ENCODE results near the gene ATP8A2.

Gene ATP8A2

DNA sequence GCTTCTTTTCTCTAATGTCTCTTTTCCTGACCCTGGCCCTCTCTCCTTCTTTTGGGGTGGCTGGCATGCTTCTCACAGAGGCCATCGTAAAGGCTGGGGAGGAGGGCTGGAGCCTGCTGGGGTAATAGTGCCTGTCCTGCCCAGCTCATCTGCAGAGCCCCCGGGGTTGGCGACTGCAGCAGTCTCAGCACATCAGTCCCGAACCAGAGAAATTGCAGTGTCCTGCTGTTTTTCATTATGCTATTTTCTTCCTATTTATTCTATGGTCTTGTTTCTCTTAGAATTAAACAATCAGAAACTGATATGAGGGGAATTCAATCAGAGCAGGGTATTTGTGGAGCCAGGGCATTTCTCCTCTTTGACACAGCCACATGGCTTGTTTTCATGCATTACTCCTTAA, 513.6 kb downstream of the ATP8A2 start:
- Histone ChIP-seq H3K9me3 (replicated peaks; ENCODE audit: insufficient read depth, low read length) (no peaks in the 10 kb centered on the region), H3K9me2 (replicated peaks; ENCODE audit: insufficient read depth, low read length) (no peaks in the 10 kb centered on the region), H3K27me3 (replicated peaks; ENCODE audit: insufficient read depth, low read length) (no peaks in the 10 kb centered on the region), H3K79me2 (ENCODE audit: low read length) (no peaks in the 10 kb centered on the region), H2AFZ (ENCODE audit: low read length) (no peak overlapping the region), H3F3A (ENCODE audit: insufficient read depth, low read length) (no peaks in the 10 kb centered on the region), H3K4me2 (ENCODE audit: low read depth, low read length) (no peak overlapping the region), H4K20me1 (ENCODE audit: insufficient read depth, low read length) (no peaks in the 10 kb centered on the region), H3K4me3 (ENCODE audit: low read length) (no peak overlapping the region), H3K27ac (ENCODE audit: low read length) (no peak overlapping the region), H3K36me3 (replicated peaks; ENCODE audit: insufficient read depth, low read length) (no peaks in the 10 kb centered on the region), H3K9ac (ENCODE audit: low read length) (no peak overlapping the region), H3K4me1 (ENCODE audit: low read length) (no peaks in the 10 kb centered on the region)
- DNase-seq: no peak
- TF ChIP-seq CTCF (IDR thresholded peaks at IDR 0.05; ENCODE audit: low read length) (no peak), EZH2 (optimal IDR thresholded peaks at IDR 0.05; ENCODE audit: low read depth, low read length) (no peak), EZH2phosphoT487 (IDR thresholded peaks at IDR 0.05; ENCODE audit: low read length) (no peak)

DNA sequence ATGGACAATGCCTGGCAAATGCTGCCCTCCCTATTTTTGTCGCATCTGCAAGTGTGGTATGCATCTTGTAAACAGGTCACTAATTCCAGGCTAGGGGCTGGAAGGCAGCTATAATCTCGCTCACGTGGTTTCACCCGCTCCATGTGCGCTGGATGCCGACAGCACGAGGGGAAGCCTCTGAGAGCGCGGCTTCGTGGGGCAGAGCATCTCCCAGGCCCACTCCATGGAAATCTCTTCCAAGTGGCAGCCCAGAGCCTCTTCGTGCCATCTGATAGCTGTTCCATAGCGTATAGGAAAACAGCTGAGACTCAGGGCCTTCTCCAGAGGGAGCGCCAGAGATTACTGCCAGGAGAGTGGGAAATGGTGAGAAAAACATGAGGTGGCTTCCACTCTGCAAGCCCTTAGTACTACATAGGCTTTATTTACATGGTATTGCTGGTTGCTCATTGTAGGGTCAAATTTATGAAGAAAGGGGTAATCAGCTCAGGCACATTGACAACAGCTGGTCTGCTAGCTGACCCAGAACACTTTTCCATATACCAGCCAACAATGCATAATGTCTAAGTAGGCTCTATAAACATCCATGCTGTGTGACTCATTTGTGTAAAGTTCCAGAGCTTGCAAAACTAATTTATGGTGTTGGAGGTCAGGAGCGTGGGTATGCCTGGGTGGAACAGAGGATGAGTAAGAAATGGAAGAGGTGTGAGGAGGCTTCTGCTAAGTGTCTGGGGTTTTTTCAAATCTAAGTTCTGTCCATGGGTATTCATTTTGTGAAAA, 514.9 kb downstream of the ATP8A2 start:
- TF ChIP-seq EZH2phosphoT487 (IDR thresholded peaks at IDR 0.05; ENCODE audit: low read length): no peak
- TF ChIP-seq EZH2 (optimal IDR thresholded peaks at IDR 0.05; ENCODE audit: low read depth, low read length): no peak
- no peak for TF ChIP-seq CTCF (IDR thresholded peaks at IDR 0.05; ENCODE audit: low read length)
- H3K9ac ChIP-seq (ENCODE audit: low read length): no peak overlapping the region

DNA sequence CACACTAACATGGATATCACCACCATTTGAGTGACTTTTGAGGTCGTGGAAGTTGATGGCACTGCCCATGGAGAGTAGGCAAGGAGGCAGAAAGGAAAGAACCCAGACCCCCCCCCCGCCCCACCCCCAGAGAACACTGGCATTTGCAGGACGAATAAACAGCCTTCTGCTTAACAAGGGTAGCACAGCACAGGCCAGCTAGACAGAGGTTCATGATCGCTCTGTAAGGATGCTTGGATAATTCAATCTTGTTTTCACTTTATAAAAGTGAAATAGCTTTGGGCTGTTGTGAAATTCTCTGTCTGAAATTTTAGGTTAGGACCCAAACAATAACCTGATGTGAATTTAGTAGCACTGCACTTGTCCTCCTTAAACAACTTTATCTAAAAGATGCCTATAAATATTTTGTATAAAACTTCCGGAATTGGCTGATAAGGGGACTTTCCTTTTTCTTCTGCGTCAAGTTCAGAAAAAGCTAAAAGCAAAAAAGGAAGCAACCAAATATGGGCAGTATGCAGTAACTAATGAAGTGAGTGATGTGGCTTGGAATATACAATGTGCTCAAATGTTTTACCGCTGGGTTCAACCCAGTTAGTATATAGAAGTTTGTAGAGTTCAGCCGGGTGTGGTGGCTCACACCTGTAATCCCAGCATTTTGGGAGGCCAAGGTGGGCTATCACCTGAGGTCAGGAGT, 516.3 kb downstream of the ATP8A2 start:
- no peaks in the 10 kb centered on the region for H3K9me2 ChIP-seq (replicated peaks; ENCODE audit: insufficient read depth, low read length)
- TF ChIP-seq EZH2 (optimal IDR thresholded peaks at IDR 0.05; ENCODE audit: low read depth, low read length) (no peak), EZH2phosphoT487 (IDR thresholded peaks at IDR 0.05; ENCODE audit: low read length) (no peak), CTCF (IDR thresholded peaks at IDR 0.05; ENCODE audit: low read length) (no peak)
- H2AFZ ChIP-seq (ENCODE audit: low read length): no peak overlapping the region
- H3K4me2 ChIP-seq (ENCODE audit: low read depth, low read length): no peak overlapping the region
- H3K4me1 ChIP-seq (ENCODE audit: low read length): no peaks in the 10 kb centered on the region
- no peaks in the 10 kb centered on the region for H4K20me1 ChIP-seq (ENCODE audit: insufficient read depth, low read length)
- no peaks in the 10 kb centered on the region for H3K9me3 ChIP-seq (replicated peaks; ENCODE audit: insufficient read depth, low read length)
- no peak overlapping the region for H3K4me3 ChIP-seq (ENCODE audit: low read length)
- no peaks in the 10 kb centered on the region for H3F3A ChIP-seq (ENCODE audit: insufficient read depth, low read length)
- DNase-seq: no peak
- no peaks in the 10 kb centered on the region for H3K36me3 ChIP-seq (replicated peaks; ENCODE audit: insufficient read depth, low read length)
- H3K9ac ChIP-seq (ENCODE audit: low read length): no peak overlapping the region
- H3K79me2 ChIP-seq (ENCODE audit: low read length): no peaks in the 10 kb centered on the region
- no peaks in the 10 kb centered on the region for H3K27me3 ChIP-seq (replicated peaks; ENCODE audit: insufficient read depth, low read length)
- H3K27ac ChIP-seq (ENCODE audit: low read length): no peak overlapping the region

More for the DNA sequence above, 514.9 kb downstream of the ATP8A2 start:
- no peak overlapping the region for H3K27ac ChIP-seq (ENCODE audit: low read length)
- no peak overlapping the region for H3K4me2 ChIP-seq (ENCODE audit: low read depth, low read length)
- no peak for DNase-seq
- H3K79me2 ChIP-seq (ENCODE audit: low read length): no peaks in the 10 kb centered on the region
- H3K9me3 ChIP-seq (replicated peaks; ENCODE audit: insufficient read depth, low read length): no peaks in the 10 kb centered on the region
- no peaks in the 10 kb centered on the region for H3K4me1 ChIP-seq (ENCODE audit: low read length)
- H3K9me2 ChIP-seq (replicated peaks; ENCODE audit: insufficient read depth, low read length): no peaks in the 10 kb centered on the region
- H2AFZ ChIP-seq (ENCODE audit: low read length): no peak overlapping the region
- no peaks in the 10 kb centered on the region for H3K27me3 ChIP-seq (replicated peaks; ENCODE audit: insufficient read depth, low read length)
- no peaks in the 10 kb centered on the region for H4K20me1 ChIP-seq (ENCODE audit: insufficient read depth, low read length)
- no peaks in the 10 kb centered on the region for H3K36me3 ChIP-seq (replicated peaks; ENCODE audit: insufficient read depth, low read length)
- H3F3A ChIP-seq (ENCODE audit: insufficient read depth, low read length): no peaks in the 10 kb centered on the region
- H3K4me3 ChIP-seq (ENCODE audit: low read length): no peak overlapping the region

Measured in MM.1S (cell line).